ENCODE data around the gene NDE1. TPM values are rescaled to one million over a fixed set of nuclear protein-coding genes. Genes with fewer than 3 reads are reported as not detected.
"Not testable (repeated sequence)": the region's sequence is repeated elsewhere in the genome, so short reads cannot be mapped to it uniquely, and the experiment has no call there.

NDE1 gene
- total and polyA plus RNA-seq, 9 of the 15 experiments (the other 6 are each of a cell fraction or from before 2014, with no cell fraction given) = 3.1 to 59.9 (median 30.0) TPM

- TF ChIP-seq RBM25 (IDR thresholded peaks at IDR 0.05; ENCODE audit: low read depth, low read length, severe bottlenecking) (peak; percentile 33), BCOR (IDR thresholded peaks at IDR 0.05) (peak; percentile 53; the same call in 1 of the 2 replicates), SMARCA4 (IDR thresholded peaks at IDR 0.05) (0 out of 2 replicates have a peak, but pooled peaks have one; percentile 42), SP1 (CRISPR knock-in tag; IDR thresholded peaks at IDR 0.05) (0 out of 2 replicates have a peak, but pooled peaks have one; percentile 18), RCOR1 (IDR thresholded peaks at IDR 0.05; ENCODE audit: borderline replicate concordance in 1 of 2, low read depth in 2 of 2, low read length in 2 of 2) (peak; percentile 39 to 66; a peak in 1 of 4 replicates), FOS (IDR thresholded peaks at IDR 0.05; ENCODE audit: extremely low read depth, insufficient read length) (peak; percentile 10)
These were observed 5.0 kb upstream of the NDE1 start (continued) for GRCh38 chr16:15644962-15645465.

DNA sequence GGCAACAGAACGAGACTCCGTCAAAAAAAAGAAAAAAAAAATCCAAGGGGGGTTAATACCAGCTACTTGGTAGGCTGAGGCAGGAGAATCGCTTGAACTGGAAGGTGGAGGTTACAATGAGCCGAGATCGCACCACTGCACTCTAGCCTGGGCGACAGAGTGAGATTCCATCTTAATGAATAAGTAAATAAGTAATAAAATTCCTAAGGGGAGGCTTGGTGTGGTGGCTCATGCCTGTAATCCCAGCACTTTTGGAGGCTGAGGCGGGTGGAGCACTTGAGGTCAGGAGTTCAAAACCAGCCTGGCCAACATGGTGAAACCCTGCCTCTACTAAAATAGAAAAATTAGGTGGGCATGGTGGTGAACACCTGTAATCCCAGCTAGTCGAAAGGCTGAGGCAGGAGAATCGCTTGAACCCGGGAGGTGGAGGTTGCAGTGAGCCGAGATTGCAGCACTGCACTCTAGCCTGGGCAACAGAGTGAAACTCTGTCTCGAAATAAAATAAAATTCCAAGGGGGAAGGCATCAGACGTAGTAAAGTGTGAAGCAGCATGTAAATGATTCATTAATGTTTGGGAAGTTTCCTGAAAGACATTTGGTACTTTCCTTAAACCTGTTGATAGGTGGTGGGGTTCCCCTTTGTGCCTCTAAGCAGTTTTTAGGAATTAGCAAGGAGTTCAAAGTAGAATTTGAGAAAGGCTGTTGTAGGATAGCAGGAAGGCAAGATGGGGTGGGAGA, 3.3 kb upstream of the NDE1 start:
- 68% methylated on average over 12 of the region's 13 CpGs for WGBS (ENCODE audit: insufficient coverage, low coverage, missing lambda C conversion rate)
- intact Hi-C loops (cut with micrococcal nuclease) = loop anchor here (10.0 kb wide), 2 partner anchors 72 to 222 kb away; no protein-coding TSS in a partner anchor
- DNase-seq (ENCODE audit: extremely low read depth in 1 of 4, low spot score in 3 of 4); H3K27ac ChIP-seq (ENCODE audit: extremely low read depth, low read depth, low read length); H3K27me3 ChIP-seq (ENCODE audit: control insufficient read depth in 2 of 2, insufficient read depth in 2 of 2, low read length in 2 of 2); H3K4me2 ChIP-seq (ENCODE audit: insufficient read depth, low read length); H4K20me1 ChIP-seq (replicated peaks; ENCODE audit: control insufficient read depth, insufficient read depth, low read length); FAIRE-seq; H3K36me3 ChIP-seq (ENCODE audit: control insufficient read depth, insufficient read depth, low read length); H3K4me3 ChIP-seq; BruUV-seq (replicated peaks); H3K9me3 ChIP-seq (replicated peaks; ENCODE audit: control insufficient read depth, insufficient read depth, low read depth, low read length); H3K9me1 ChIP-seq (ENCODE audit: control insufficient read depth, insufficient read depth, low read length); in situ Hi-C loops (cut with MboI); H3K9ac ChIP-seq (ENCODE audit: insufficient read depth in 1 of 2, low read depth in 2 of 2, low read length in 2 of 2); ATAC-seq: not testable (repeated sequence)
- POLR2A ChIA-PET = interaction anchor here (0.5 to 3.0 kb wide), 2 partner anchors 14 to 128 kb away, joined by 3 to 11 read pairs; no protein-coding TSS in a partner anchor
- peaks cover 26% of the 10 kb centered on the region for H3K79me2 ChIP-seq (ENCODE audit: control insufficient read depth, insufficient read depth, low read length)
- CTCF ChIA-PET (ENCODE audit: low intra/inter-chr PET ratio) = interaction anchor here (0.7 kb wide), 1 partner anchor 482 kb away, joined by 3 read pairs; no protein-coding TSS in a partner anchor
- H2AFZ ChIP-seq (ENCODE audit: low read depth, low read length) = peak overlapping the region; percentile 52
- H3K4me1 ChIP-seq (replicated peaks in 1 of 2; ENCODE audit: control insufficient read depth in 2 of 2, insufficient read depth in 2 of 2, low read length in 2 of 2) = peaks cover 15 to 17% of the 10 kb centered on the region in 2 experiments; a peak in 4 of 5 replicates
